ENCODE measurements around the gene DCAF4. TPM values are rescaled to one million over a fixed set of nuclear protein-coding genes. Genes with fewer than 3 reads are reported as not detected.
"Not testable (repeated sequence)": the region's sequence is repeated elsewhere in the genome, so short reads cannot be mapped to it uniquely, and the experiment has no call there.

DCAF4 gene
- total and polyA plus RNA-seq, 12 donors = 7.6 to 19.3 (median 15.2) TPM

GRCh38 chr14:72996916-72997315 is 70.7 kb downstream of the DCAF4 start:
- no peak for TF ChIP-seq CTCF (IDR thresholded peaks at IDR 0.05)
- no peak for TF ChIP-seq POLR2A (IDR thresholded peaks at IDR 0.05)
- Histone ChIP-seq H3K36me3 (replicated peaks in 1 of 2) (peaks cover 0 to 47% of the 10 kb centered on the region in 2 donors), H3K27ac (no peak overlapping the region), H3K27me3 (no peaks in the 10 kb centered on the region), H3K9me3 (replicated peaks in 1 of 3) (no peaks in the 10 kb centered on the region), H3K4me3 (no peak overlapping the region), H3K4me1 (replicated peaks in 1 of 2) (peaks cover 10 to 14% of the 10 kb centered on the region in 2 donors)
- 89 to 91% (median 90%) methylated on average over 6 of the region's 6 CpGs for WGBS, 4 donors
- DNase-seq = no peak
- intact Hi-C loops (cut with DNase I) = no loop called here

GRCh38 chr14:72998252-72998903 is 72.1 kb downstream of the DCAF4 start:
- WGBS, 4 donors = 88 to 95% (median 91%) methylated on average over 2 of the region's 2 CpGs
- H3K4me1 ChIP-seq (replicated peaks in 1 of 2) = peaks cover 14 to 23% of the 10 kb centered on the region in 2 donors
- no peak for DNase-seq
- no peak overlapping the region for H3K27ac ChIP-seq
- peaks cover 0 to 35% of the 10 kb centered on the region in 2 donors for H3K36me3 ChIP-seq (replicated peaks in 1 of 2)
- no peak for TF ChIP-seq POLR2A (IDR thresholded peaks at IDR 0.05)
- TF ChIP-seq CTCF (IDR thresholded peaks at IDR 0.05) = no peak
- H3K9me3 ChIP-seq (replicated peaks in 1 of 3) = no peaks in the 10 kb centered on the region
- H3K4me3 ChIP-seq = no peak overlapping the region
- intact Hi-C loops (cut with DNase I) = no loop called here
- no peaks in the 10 kb centered on the region for H3K27me3 ChIP-seq

GRCh38 chr14:72999316-72999715 is 73.1 kb downstream of the DCAF4 start:
- H3K4me3 ChIP-seq = no peak overlapping the region
- H3K9me3 ChIP-seq (replicated peaks in 1 of 3) = no peaks in the 10 kb centered on the region
- H3K27ac ChIP-seq = peak overlapping the region in 1 of 5 donors; percentile 13
- intact Hi-C loops (cut with DNase I) = no loop called here
- WGBS, 4 donors = 77 to 86% (median 80%) methylated on average over 4 of the region's 4 CpGs
- DNase-seq = peak in 5 of 7 donors; percentile 35 to 66 (median 43)
- TF ChIP-seq POLR2A (IDR thresholded peaks at IDR 0.05) = no peak
- TF ChIP-seq CTCF (IDR thresholded peaks at IDR 0.05) = no peak
- peaks cover 0 to 35% of the 10 kb centered on the region in 2 donors for H3K36me3 ChIP-seq (replicated peaks in 1 of 2)
- H3K4me1 ChIP-seq (replicated peaks in 1 of 2) = peaks cover 18 to 23% of the 10 kb centered on the region in 2 donors
- H3K27me3 ChIP-seq = no peaks in the 10 kb centered on the region

GRCh38 chr14:73000073-73000472 is 73.8 kb downstream of the DCAF4 start:
- Histone ChIP-seq H3K36me3 (replicated peaks in 1 of 2) (peaks cover 0 to 28% of the 10 kb centered on the region in 2 donors), H3K9me3 (replicated peaks in 1 of 3) (no peaks in the 10 kb centered on the region), H3K27ac (no peak overlapping the region), H3K27me3 (no peaks in the 10 kb centered on the region), H3K4me3 (no peak overlapping the region), H3K4me1 (replicated peaks in 1 of 2) (peaks cover 18 to 23% of the 10 kb centered on the region in 2 donors)
- intact Hi-C loops (cut with DNase I) = no loop called here
- 90 to 97% (median 94%) methylated on average over 2 of the region's 2 CpGs for WGBS, 4 donors
- DNase-seq = no peak
- no peak for TF ChIP-seq POLR2A (IDR thresholded peaks at IDR 0.05)

GRCh38 chr14:73003681-73004080 is 77.4 kb downstream of the DCAF4 start:
- 82 to 93% (median 86%) methylated on average over 6 of the region's 6 CpGs for WGBS, 4 donors
- peaks cover 21 to 30% of the 10 kb centered on the region in 2 donors for H3K4me1 ChIP-seq (replicated peaks in 1 of 2)
- TF ChIP-seq POLR2A (IDR thresholded peaks at IDR 0.05) = no peak
- no peak for TF ChIP-seq CTCF (IDR thresholded peaks at IDR 0.05)

GRCh38 chr14:73004641-73005040 is 78.4 kb downstream of the DCAF4 start:
- H3K27me3 ChIP-seq; H3K27ac ChIP-seq; H3K9me3 ChIP-seq (replicated peaks in 1 of 3); DNase-seq; H3K4me3 ChIP-seq; H3K36me3 ChIP-seq (replicated peaks in 1 of 2); intact Hi-C loops (cut with DNase I): not testable (repeated sequence)
- 94 to 98% (median 97%) methylated on average over 8 to 9 of the region's 9 CpGs for WGBS, 4 donors
- peaks cover 17 to 23% of the 10 kb centered on the region in 2 donors for H3K4me1 ChIP-seq (replicated peaks in 1 of 2)

More at GRCh38 chr14:73003681-73004080, 77.4 kb downstream of the DCAF4 start:
- intact Hi-C loops (cut with DNase I) = no loop called here
- Histone ChIP-seq H3K4me3 (no peak overlapping the region), H3K27me3 (no peaks in the 10 kb centered on the region), H3K27ac (no peak overlapping the region), H3K36me3 (replicated peaks in 1 of 2) (peaks cover 0 to 7% of the 10 kb centered on the region in 2 donors), H3K9me3 (replicated peaks in 1 of 3) (no peaks in the 10 kb centered on the region)
- DNase-seq = no peak

Measured in adrenal gland (tissue), 12 donors.